HepG2 (cell line): ENCODE data around the gene NAT9. TPM values are rescaled to one million over a fixed set of nuclear protein-coding genes. Genes with fewer than 3 reads are reported as not detected.
A peak's percentile ranks its signal among the peaks of the same experiment; 100 is the strongest.

Experiments used
- BRCA1 ChIP-seq: sonication (generic); formaldehyde crosslinking; IDR thresholded peaks from 2 replicates; pipeline ENCODE4 v1.4.0; 2020; ENCODE audit warnings: missing genetic modification reagents
- GZF1 ChIP-seq: sonication (generic); formaldehyde crosslinking; IDR thresholded peaks from 2 replicates; pipeline ENCODE4 v1.5.1; 2020; ENCODE audit warnings: mild to moderate bottlenecking, missing genetic modification reagents
- HIVEP1 ChIP-seq: sonication (generic); formaldehyde crosslinking; IDR thresholded peaks from 2 replicates; pipeline ENCODE4 v1.4.0; 2020; ENCODE audit warnings: mild to moderate bottlenecking, missing genetic modification reagents
- ISX ChIP-seq: sonication (generic); formaldehyde crosslinking; conservative IDR thresholded peaks from 2 replicates; pipeline ENCODE4 v1.5.0; 2020; ENCODE audit warnings: missing genetic modification reagents
- JUN ChIP-seq: sonication (generic); formaldehyde crosslinking; IDR thresholded peaks from 2 replicates; pipeline ENCODE4 v1.4.0; 2020; ENCODE audit warnings: mild to moderate bottlenecking, missing genetic modification reagents
- KLF11 ChIP-seq: IDR thresholded peaks from 2 replicates; pipeline ENCODE4 v1.6.1; 2016; ENCODE audit warnings: missing compliant biosample characterization
- MAFG ChIP-seq: sonication (generic); formaldehyde crosslinking; IDR thresholded peaks from 2 replicates; pipeline ENCODE4 v1.5.1; 2020; ENCODE audit warnings: mild to moderate bottlenecking, missing genetic modification reagents
- MAFK ChIP-seq, 2 experiments: IDR thresholded peaks in 1 of 2; conservative IDR thresholded peaks in 1 of 2; 2 replicates each; pipeline ENCODE4 v1.6.1; 2011; ENCODE audit warnings: improper control_type of control experiment in 2 of 2, low read length in 2 of 2
- PTBP1 ChIP-seq: fragments of 200-400 bp; formaldehyde crosslinking; IDR thresholded peaks from 2 replicates; pipeline ENCODE4 v1.6.1; 2018; ENCODE audit warnings: low read length, low read depth; ENCODE audit not compliant: poor library complexity, severe bottlenecking
- RFX1 ChIP-seq: fragments of 450-650 bp; IDR thresholded peaks from 2 replicates; pipeline ENCODE4 v1.6.1; 2017
- SETDB1 ChIP-seq: sonication (generic); formaldehyde crosslinking; IDR thresholded peaks from 2 replicates; pipeline ENCODE4 v1.5.1; 2020; ENCODE audit warnings: missing genetic modification reagents, mild to moderate bottlenecking, borderline replicate concordance
- SMAD3 ChIP-seq: sonication (generic); formaldehyde crosslinking; IDR thresholded peaks from 2 replicates; pipeline ENCODE4 v1.4.0; 2020; ENCODE audit warnings: missing genetic modification reagents
- SNRNP70 ChIP-seq: fragments of 200-400 bp; formaldehyde crosslinking; IDR thresholded peaks from 2 replicates; pipeline ENCODE4 v1.6.1; 2017; ENCODE audit warnings: mild to moderate bottlenecking, low read depth, low read length, moderate library complexity
- TAF15 ChIP-seq: fragments of 200-400 bp; formaldehyde crosslinking; IDR thresholded peaks from one replicate; pipeline ENCODE4 v1.6.1; 2018; ENCODE audit warnings: mild to moderate bottlenecking, low read depth, low read length; ENCODE audit not compliant: poor library complexity, severe bottlenecking
- YY1 ChIP-seq: IDR thresholded peaks from 2 replicates; pipeline ENCODE4 v1.6.1; 2011; ENCODE audit warnings: low read length, low read depth, moderate library complexity, mild to moderate bottlenecking; ENCODE audit not compliant: insufficient read depth, insufficient replicate concordance
- ZIK1 ChIP-seq: sonication (generic); formaldehyde crosslinking; IDR thresholded peaks from 2 replicates; pipeline ENCODE4 v1.5.0; 2020; ENCODE audit warnings: mild to moderate bottlenecking, low read depth, missing genetic modification reagents, borderline replicate concordance
- ZNF264 ChIP-seq: sonication (generic); formaldehyde crosslinking; IDR thresholded peaks from 2 replicates; pipeline ENCODE4 v1.4.0; 2020; ENCODE audit warnings: missing genetic modification reagents
- ZNF468 ChIP-seq: sonication (generic); formaldehyde crosslinking; IDR thresholded peaks from 2 replicates; pipeline ENCODE4 v1.8.0; 2022; ENCODE audit warnings: mild to moderate bottlenecking, moderate library complexity, missing genetic modification reagents
- ZNF775 ChIP-seq: sonication (generic); formaldehyde crosslinking; IDR thresholded peaks from 2 replicates; pipeline ENCODE4 v1.4.0; 2020; ENCODE audit warnings: missing genetic modification reagents, mild to moderate bottlenecking, moderate library complexity, borderline replicate concordance
- ZNF788 ChIP-seq: sonication (generic); formaldehyde crosslinking; IDR thresholded peaks from 2 replicates; pipeline ENCODE4 v1.5.0; 2020; ENCODE audit warnings: mild to moderate bottlenecking, missing genetic modification reagents, borderline replicate concordance
- ZNF792 ChIP-seq: IDR thresholded peaks from 2 replicates; pipeline ENCODE4 v1.6.1; 2016
- polyA plus RNA-seq, 8 experiments: library from polyadenylated mRNA; depleted of rRNA in 3 of 8; stranded (reverse) in 7 of 8; unstranded in 1 of 8; fragments of >200 nt; fragmentation: Illumina TruSeq in 4 of 8; extraction: Trizol in 4 of 8; gene quantifications; 2 replicates each; pipeline versions ENCODE4 v1.2.1 to v1.2.3, GENCODE V29; 2011 to 2016; ENCODE audit warnings: low read depth in 4 of 8, missing spikeins in 1 of 8, mixed read lengths in 1 of 8; ENCODE audit not compliant: insufficient read depth in 1 of 8
- total RNA-seq, 5 experiments: library from RNA; depleted of rRNA; stranded (reverse); fragments of >200 nt; fragmentation: Illumina TruSeq; extraction: Trizol; gene quantifications; 2 replicates each; pipeline ENCODE4 v1.2.3, GENCODE V29; 2016; ENCODE audit warnings: low read depth in 1 of 5
- TF ChIP-seq, protein P1 (sequence below): sonication (generic); formaldehyde crosslinking; IDR thresholded peaks from 2 replicates; pipeline ENCODE4 v1.4.0; 2020; ENCODE audit warnings: missing genetic modification reagents
- TF ChIP-seq, protein P2 (sequence below): sonication (generic); formaldehyde crosslinking; IDR thresholded peaks from 2 replicates; pipeline ENCODE4 v1.5.0; 2020; ENCODE audit warnings: missing genetic modification reagents, mild to moderate bottlenecking, borderline replicate concordance
- TF ChIP-seq, protein P3 (sequence below): sonication (generic); formaldehyde crosslinking; IDR thresholded peaks from 2 replicates; pipeline ENCODE4 v1.8.1; 2022; ENCODE audit warnings: low read depth, mild to moderate bottlenecking, missing genetic modification reagents

Gene NAT9
- total and polyA plus RNA-seq, 2 of the 13 experiments (the other 11 are each of a cell fraction or from before 2014, with no cell fraction given) = 39.7 to 44.2 TPM

DNA sequence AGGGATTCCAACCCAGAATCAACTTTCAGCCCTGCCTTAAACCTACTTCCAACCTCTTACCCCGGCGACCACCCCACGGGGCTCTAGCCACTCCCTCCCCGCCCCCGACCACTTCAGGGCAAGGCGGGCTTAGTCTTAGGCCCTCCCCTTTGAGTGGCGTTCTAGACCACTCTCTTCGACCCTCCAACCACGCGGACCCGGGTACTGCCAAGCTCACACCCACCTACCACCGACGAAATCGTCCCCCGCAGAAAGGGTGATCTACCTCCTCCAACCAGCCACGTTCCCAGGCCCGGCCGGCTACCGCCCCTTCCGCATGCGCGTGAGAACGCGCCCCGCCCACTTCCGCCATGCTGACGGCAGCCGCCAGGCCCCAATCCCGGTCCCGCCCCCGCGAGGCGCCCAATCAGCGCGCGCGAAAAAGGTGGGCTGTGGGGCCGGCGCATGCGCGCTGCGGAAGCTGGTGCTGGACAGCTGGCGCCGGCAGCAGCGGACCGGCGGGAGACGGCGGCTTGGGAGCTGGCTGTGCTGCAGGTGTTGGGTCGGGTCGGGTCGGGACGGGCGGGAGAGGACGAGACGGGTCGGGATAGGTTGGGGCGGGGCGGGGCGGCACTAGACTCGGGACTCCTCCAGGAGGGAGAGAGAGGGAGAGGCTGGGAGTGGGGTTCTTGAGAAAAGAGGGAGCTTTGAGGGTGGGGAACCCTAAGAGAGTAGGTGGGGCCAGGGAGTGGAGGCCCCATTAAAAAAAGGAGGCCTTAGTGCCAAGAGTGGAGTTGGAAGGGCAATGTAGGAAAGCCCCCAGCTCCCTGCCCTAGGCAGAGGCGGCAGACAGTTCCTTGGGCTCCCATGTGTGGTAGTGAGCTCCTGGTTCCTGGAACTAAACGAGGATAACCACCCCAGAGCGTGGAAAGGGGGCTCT lies at the start of gene NAT9 (continued):
- TF ChIP-seq JUN (CRISPR knock-in tag) (peak; percentile 28; the same call in 1 of the 2 replicates), GZF1 (CRISPR knock-in tag) (no peak), PTBP1 (no peak), KLF11 (CRISPR knock-in tag) (peak; percentile 86; the same call in 1 of the 2 replicates), ZIK1 (CRISPR knock-in tag) (peak; percentile 30; the same call in 1 of the 2 replicates), ZNF468 (CRISPR knock-in tag) (no peak), ISX (CRISPR knock-in tag) (no peak), MAFK (conservative IDR thresholded peaks at IDR 0.05 in 1 of 2, IDR thresholded peaks at IDR 0.05 in 1 of 2; ENCODE audit: low read length in 2 of 2) (0 out of 4 replicates have a peak, but pooled peaks of 1 of the 2 experiments have one; percentile 1), ZNF264 (CRISPR knock-in tag) (no peak), SETDB1 (CRISPR knock-in tag) (no peak), SMAD3 (no peak), BRCA1 (CRISPR knock-in tag) (no peak), ZNF792 (CRISPR knock-in tag) (peak; percentile 68; the same call in 1 of the 2 replicates), YY1 (peak; percentile 86), ZNF788 (CRISPR knock-in tag) (peak; percentile 86; the same call in 1 of the 2 replicates), MAFG (no peak), HIVEP1 (CRISPR knock-in tag) (peak; percentile 43; the same call in 1 of the 2 replicates), TAF15 (no peak), SNRNP70 (no peak), ZNF775 (CRISPR knock-in tag) (no peak), RFX1 (no peak)
- TF ChIP-seq, protein P1, sequence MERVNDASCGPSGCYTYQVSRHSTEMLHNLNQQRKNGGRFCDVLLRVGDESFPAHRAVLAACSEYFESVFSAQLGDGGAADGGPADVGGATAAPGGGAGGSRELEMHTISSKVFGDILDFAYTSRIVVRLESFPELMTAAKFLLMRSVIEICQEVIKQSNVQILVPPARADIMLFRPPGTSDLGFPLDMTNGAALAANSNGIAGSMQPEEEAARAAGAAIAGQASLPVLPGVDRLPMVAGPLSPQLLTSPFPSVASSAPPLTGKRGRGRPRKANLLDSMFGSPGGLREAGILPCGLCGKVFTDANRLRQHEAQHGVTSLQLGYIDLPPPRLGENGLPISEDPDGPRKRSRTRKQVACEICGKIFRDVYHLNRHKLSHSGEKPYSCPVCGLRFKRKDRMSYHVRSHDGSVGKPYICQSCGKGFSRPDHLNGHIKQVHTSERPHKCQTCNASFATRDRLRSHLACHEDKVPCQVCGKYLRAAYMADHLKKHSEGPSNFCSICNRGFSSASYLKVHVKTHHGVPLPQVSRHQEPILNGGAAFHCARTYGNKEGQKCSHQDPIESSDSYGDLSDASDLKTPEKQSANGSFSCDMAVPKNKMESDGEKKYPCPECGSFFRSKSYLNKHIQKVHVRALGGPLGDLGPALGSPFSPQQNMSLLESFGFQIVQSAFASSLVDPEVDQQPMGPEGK (CRISPR knock-in tag) = no peak; the same call in 1 of the 2 replicates
- TF ChIP-seq, protein P2, sequence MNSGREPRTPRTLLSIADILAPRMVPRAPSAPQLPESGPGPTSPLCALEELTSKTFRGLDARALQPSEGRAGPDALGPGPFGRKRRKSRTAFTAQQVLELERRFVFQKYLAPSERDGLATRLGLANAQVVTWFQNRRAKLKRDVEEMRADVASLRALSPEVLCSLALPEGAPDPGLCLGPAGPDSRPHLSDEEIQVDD (CRISPR knock-in tag) = no peak
- TF ChIP-seq, protein P3, sequence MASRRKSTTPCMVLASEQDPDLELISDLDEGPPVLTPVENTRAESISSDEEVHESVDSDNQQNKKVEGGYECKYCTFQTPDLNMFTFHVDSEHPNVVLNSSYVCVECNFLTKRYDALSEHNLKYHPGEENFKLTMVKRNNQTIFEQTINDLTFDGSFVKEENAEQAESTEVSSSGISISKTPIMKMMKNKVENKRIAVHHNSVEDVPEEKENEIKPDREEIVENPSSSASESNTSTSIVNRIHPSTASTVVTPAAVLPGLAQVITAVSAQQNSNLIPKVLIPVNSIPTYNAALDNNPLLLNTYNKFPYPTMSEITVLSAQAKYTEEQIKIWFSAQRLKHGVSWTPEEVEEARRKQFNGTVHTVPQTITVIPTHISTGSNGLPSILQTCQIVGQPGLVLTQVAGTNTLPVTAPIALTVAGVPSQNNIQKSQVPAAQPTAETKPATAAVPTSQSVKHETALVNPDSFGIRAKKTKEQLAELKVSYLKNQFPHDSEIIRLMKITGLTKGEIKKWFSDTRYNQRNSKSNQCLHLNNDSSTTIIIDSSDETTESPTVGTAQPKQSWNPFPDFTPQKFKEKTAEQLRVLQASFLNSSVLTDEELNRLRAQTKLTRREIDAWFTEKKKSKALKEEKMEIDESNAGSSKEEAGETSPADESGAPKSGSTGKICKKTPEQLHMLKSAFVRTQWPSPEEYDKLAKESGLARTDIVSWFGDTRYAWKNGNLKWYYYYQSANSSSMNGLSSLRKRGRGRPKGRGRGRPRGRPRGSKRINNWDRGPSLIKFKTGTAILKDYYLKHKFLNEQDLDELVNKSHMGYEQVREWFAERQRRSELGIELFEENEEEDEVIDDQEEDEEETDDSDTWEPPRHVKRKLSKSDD (CRISPR knock-in tag) = no peak
